ENCODE results near the gene CD248. TPM values are rescaled to one million over a fixed set of nuclear protein-coding genes. Genes with fewer than 3 reads are reported as not detected.

Gene CD248
- total and polyA plus RNA-seq, 8 donors: 0.58 to 66.9 (median 5.7) TPM

DNA sequence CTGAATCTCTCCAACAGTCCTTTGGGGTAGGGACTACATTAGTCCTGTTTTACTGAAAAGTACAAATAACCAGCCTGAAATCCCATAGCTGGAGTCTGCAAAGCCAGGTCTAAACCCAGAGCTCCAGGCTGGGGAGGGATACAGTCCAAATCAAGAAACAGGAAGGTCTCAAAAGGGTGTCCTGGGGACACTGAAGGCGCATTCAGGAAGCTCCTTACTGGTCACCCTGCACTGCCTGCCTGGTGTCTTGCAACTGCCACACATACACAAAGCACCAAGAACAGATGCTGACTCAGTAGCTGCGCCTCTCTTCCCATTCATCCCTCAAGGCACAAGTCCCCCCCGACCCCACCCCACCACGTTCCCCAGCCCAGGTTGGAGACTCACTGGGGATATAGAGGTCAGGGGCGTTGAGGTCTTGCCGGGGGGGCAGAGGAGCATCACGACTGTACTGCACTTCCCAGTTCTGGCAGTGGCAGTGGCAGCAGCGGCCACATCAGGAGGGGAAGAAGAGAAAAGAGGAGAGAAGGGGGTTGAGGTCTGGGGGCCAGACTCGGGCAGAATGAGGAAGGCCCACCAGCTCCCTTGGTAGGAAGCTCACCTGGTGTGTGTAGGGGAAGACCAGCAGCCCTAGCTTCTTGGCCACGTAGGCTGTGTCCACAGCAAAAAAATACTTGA, 29.5 kb downstream of the CD248 start:
- no peak for DNase-seq
- Histone ChIP-seq H3K4me3 (peak overlapping the region in 1 of 4 donors; percentile 87), H3K4me1 (peaks cover 30 to 65% (median 51%) of the 10 kb centered on the region in 4 donors), H3K27me3 (peaks cover 0 to 17% (median 11%) of the 10 kb centered on the region in 3 donors), H3K27ac (peak overlapping the region in 1 of 5 donors; percentile 98), H3K36me3 (peaks cover 10 to 32% (median 24%) of the 10 kb centered on the region in 4 donors), H3K9me3 (no peaks in the 10 kb centered on the region)
- intact Hi-C loops (cut with DNase I; ENCODE audit: low total_unique reads): no loop called here
- 70 to 80% (median 74%) methylated on average over 9 to 10 of the region's 10 CpGs for WGBS, 5 donors
- TF ChIP-seq POLR2AphosphoS5 (IDR thresholded peaks at IDR 0.05): no peak
- TF ChIP-seq EP300 (IDR thresholded peaks at IDR 0.05): no peak

DNA sequence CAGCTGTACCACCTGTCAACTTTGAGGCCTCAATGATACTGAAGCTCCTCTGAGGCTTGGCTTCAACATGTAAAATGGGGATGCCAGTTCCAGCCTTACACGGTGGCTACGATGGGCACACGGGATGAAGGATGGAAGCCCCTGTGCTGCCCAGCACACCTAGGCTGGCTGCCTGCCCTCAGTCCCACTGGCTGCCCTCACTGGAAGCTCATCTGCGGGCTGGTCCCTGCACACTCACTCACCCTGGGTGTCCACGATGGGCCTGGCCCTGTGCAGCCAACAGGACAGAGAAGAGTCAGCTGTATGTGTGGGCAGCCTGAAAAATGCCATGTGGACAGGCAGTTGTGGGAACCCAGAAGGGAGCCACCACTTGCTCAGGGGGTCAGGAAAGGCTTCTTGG, 30.1 kb downstream of the CD248 start:
- H3K9me3 ChIP-seq: no peaks in the 10 kb centered on the region
- H3K27ac ChIP-seq: no peak overlapping the region
- H3K36me3 ChIP-seq: peaks cover 10 to 32% (median 24%) of the 10 kb centered on the region in 4 donors
- WGBS, 5 donors: 75 to 90% (median 82%) methylated on average over 5 of the region's 5 CpGs
- TF ChIP-seq POLR2AphosphoS5 (IDR thresholded peaks at IDR 0.05) (no peak), EP300 (IDR thresholded peaks at IDR 0.05) (no peak), POLR2A (IDR thresholded peaks at IDR 0.05) (no peak)
- TF ChIP-seq, protein P1, sequence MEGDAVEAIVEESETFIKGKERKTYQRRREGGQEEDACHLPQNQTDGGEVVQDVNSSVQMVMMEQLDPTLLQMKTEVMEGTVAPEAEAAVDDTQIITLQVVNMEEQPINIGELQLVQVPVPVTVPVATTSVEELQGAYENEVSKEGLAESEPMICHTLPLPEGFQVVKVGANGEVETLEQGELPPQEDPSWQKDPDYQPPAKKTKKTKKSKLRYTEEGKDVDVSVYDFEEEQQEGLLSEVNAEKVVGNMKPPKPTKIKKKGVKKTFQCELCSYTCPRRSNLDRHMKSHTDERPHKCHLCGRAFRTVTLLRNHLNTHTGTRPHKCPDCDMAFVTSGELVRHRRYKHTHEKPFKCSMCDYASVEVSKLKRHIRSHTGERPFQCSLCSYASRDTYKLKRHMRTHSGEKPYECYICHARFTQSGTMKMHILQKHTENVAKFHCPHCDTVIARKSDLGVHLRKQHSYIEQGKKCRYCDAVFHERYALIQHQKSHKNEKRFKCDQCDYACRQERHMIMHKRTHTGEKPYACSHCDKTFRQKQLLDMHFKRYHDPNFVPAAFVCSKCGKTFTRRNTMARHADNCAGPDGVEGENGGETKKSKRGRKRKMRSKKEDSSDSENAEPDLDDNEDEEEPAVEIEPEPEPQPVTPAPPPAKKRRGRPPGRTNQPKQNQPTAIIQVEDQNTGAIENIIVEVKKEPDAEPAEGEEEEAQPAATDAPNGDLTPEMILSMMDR (IDR thresholded peaks at IDR 0.05): no peak
- H3K4me1 ChIP-seq: peaks cover 30 to 65% (median 52%) of the 10 kb centered on the region in 4 donors
- peaks cover 0 to 11% (median 6%) of the 10 kb centered on the region in 3 donors for H3K27me3 ChIP-seq
- intact Hi-C loops (cut with DNase I; ENCODE audit: low total_unique reads): no loop called here
- H3K4me3 ChIP-seq: no peak overlapping the region
- no peak for DNase-seq

DNA sequence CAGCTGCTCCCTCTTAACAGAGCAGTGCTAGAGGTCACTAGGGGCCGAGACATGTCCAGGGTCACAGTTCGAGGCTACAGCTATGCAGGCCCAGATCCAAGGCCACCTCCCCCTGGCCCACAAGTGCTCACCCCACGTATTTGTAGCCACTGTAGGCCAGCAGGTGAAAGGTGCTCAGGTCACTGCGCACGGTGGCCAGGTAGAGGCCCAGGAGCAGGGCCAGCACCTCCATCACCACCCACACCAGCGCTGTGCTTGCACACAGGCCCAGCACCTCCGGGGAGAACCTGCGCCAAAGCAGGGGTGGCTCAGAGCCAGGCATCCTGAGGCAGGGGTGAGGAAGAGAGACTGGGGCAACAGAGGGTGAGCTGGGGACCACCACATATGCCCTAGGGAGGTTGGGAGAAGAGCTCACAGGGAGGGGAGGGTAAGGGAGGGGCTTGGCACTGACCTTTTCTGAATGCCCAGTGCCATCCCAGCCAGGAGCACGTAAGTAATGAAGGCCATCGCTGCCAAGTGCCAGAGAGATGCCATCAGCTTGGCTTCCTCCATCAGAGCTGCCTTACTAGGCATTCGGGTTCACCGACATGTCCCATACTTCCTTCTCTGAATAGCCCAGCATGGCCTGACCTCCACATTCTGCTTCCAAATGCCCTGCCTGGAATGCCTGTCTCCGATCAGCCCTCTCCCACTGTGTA, 31.4 kb downstream of the CD248 start:
- intact Hi-C loops (cut with DNase I; ENCODE audit: low total_unique reads): no loop called here
- Histone ChIP-seq H3K9me3 (no peaks in the 10 kb centered on the region), H3K4me1 (peaks cover 30 to 62% (median 44%) of the 10 kb centered on the region in 4 donors), H3K27me3 (no peaks in the 10 kb centered on the region), H3K4me3 (no peak overlapping the region), H3K36me3 (peaks cover 10 to 32% (median 24%) of the 10 kb centered on the region in 4 donors), H3K27ac (no peak overlapping the region)
- 76 to 90% (median 82%) methylated on average over 13 of the region's 13 CpGs for WGBS, 5 donors
- TF ChIP-seq POLR2A (IDR thresholded peaks at IDR 0.05) (no peak), POLR2AphosphoS5 (IDR thresholded peaks at IDR 0.05) (no peak), EP300 (IDR thresholded peaks at IDR 0.05) (no peak)
- TF ChIP-seq, protein P1 (IDR thresholded peaks at IDR 0.05): no peak
- no peak for DNase-seq

DNA sequence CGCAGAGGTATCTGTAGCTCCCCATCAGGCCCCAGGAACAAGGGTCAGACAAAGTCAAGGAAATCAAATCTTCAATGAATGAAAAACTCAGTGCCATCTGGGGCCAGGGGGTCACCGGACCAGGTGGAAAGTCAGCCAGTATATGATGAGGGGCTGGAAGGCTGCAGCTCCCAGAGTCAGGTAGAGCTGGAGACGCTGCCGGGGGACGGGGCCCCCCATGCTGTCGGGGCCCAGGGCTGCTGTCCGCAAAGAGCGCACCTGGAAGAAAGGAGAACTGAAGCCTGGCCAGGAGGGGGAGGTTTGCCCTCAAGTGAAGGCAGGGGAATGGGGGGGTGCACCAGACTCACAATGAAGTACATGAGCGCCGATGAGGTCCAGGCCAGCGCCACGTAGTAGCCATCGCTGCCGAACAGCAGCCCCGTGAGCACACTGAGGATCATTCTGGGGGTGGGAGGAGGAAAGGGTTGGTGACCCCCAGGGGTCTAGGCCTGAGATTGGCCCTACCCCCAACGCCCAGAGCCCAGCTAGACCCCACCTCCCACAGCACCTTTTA, 32.2 kb downstream of the CD248 start:
- no peak for DNase-seq
- TF ChIP-seq POLR2AphosphoS5 (IDR thresholded peaks at IDR 0.05) (no peak), EP300 (IDR thresholded peaks at IDR 0.05) (no peak)
- Histone ChIP-seq H3K9me3 (no peaks in the 10 kb centered on the region), H3K4me1 (peaks cover 25 to 54% (median 37%) of the 10 kb centered on the region in 4 donors), H3K36me3 (peaks cover 10 to 32% (median 24%) of the 10 kb centered on the region in 4 donors), H3K4me3 (no peak overlapping the region), H3K27ac (no peak overlapping the region), H3K27me3 (no peaks in the 10 kb centered on the region)
- WGBS, 5 donors: 91 to 98% (median 94%) methylated on average over 16 of the region's 16 CpGs
- intact Hi-C loops (cut with DNase I; ENCODE audit: low total_unique reads): no loop called here

DNA sequence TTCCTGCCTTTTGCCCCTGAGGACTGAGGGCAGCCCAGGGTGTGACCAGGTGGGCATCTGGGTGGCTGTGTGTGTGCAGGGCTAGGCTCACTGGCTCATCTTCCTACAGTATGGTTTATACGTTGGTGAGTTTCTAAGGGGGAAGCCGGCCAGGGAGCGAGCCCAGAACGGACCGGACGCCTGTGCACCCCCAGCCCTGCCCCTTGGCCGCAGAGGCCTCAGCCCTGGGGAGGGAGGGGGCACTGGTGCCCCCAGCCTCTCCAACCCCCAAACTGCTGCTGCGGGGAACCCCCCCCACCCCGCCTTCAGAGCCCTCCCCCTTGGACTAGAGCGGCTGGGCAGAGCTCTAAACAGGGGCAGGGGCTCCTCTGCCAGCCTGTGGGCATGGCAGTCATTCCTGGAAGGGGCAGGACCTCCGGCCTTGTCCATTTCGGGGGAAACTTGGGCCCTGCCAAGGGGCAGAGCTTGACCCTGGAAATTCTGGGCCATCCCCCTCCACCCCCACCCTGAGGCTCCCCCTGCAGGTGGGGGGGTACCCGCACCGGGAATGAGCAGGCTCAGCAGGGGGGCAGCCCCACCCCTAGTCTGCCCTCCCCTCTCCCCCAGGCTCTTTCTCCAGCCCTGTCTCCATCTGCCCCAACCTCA, 33.3 kb downstream of the CD248 start:
- DNase-seq: no peak
- TF ChIP-seq POLR2AphosphoS5 (IDR thresholded peaks at IDR 0.05) (no peak), EP300 (IDR thresholded peaks at IDR 0.05) (no peak), POLR2A (IDR thresholded peaks at IDR 0.05) (no peak)
- peaks cover 25 to 56% (median 38%) of the 10 kb centered on the region in 4 donors for H3K4me1 ChIP-seq
- H3K27me3 ChIP-seq: peaks cover 0 to 9% (median 0%) of the 10 kb centered on the region in 3 donors
- H3K9me3 ChIP-seq: no peaks in the 10 kb centered on the region
- WGBS, 5 donors: 62 to 93% (median 81%) methylated on average over 7 to 14 of the region's 14 CpGs
- no peak overlapping the region for H3K27ac ChIP-seq
- intact Hi-C loops (cut with DNase I; ENCODE audit: low total_unique reads): no loop called here
- peaks cover 10 to 32% (median 24%) of the 10 kb centered on the region in 4 donors for H3K36me3 ChIP-seq
- H3K4me3 ChIP-seq: no peak overlapping the region

Measured in stomach (tissue), 9 donors.